ENCODE measurements around the gene MIB2.

The MIB2 gene

GRCh38 chr1:1616045-1616790, 918 bp downstream of the MIB2 start:
- peak; percentile 52 for DNase-seq

- DNase-seq = no peak
Observed at GRCh38 chr1:1616838-1617237, 1.5 kb downstream of the MIB2 start.

GRCh38 chr1:1617516-1617915, 2.2 kb downstream of the MIB2 start:
- DNase-seq = no peak

GRCh38 chr1:1617925-1618324, 2.6 kb downstream of the MIB2 start:
- no peak for DNase-seq

GRCh38 chr1:1618396-1619068, 3.2 kb downstream of the MIB2 start:
- DNase-seq = no peak

GRCh38 chr1:1619917-1620361, 4.6 kb downstream of the MIB2 start:
- DNase-seq = no peak

- no peak for DNase-seq
Observed at GRCh38 chr1:1620433-1621139, 5.3 kb downstream of the MIB2 start.

GRCh38 chr1:1621173-1622009, 6.1 kb downstream of the MIB2 start:
- DNase-seq = no peak

- DNase-seq = no peak
Observed at GRCh38 chr1:1622010-1622787, 6.9 kb downstream of the MIB2 start.

GRCh38 chr1:1622788-1623094, 7.4 kb downstream of the MIB2 start:
- DNase-seq = no peak

- DNase-seq = no peak
Observed at GRCh38 chr1:1623181-1623630, 7.9 kb downstream of the MIB2 start.

GRCh38 chr1:1623631-1624442, 8.5 kb downstream of the MIB2 start:
- no peak for DNase-seq

GRCh38 chr1:1624443-1625403, 9.4 kb downstream of the MIB2 start:
- DNase-seq = no peak

- DNase-seq = no peak
Observed at GRCh38 chr1:1625404-1625775, 10.1 kb downstream of the MIB2 start.

- no peak for DNase-seq
Observed at GRCh38 chr1:1625824-1626206, 10.5 kb downstream of the MIB2 start.

GRCh38 chr1:1626207-1627141, 11.2 kb downstream of the MIB2 start:
- no peak for DNase-seq

- no peak for DNase-seq
Observed at GRCh38 chr1:1627261-1627828, 12.0 kb downstream of the MIB2 start.

Measured in activated CD4-positive, alpha-beta T cell treated with anti-CD3 and anti-CD28 coated beads for 48 hours (primary cell).